GM12891 (cell line): ENCODE results near the gene AQP12A.

Experiments
- POLR2A ChIP-seq: IDR thresholded peaks from 2 replicates; pipeline ENCODE4 v1.6.1; 2011; ENCODE audit warnings: low read depth, low read length, control low read depth
- POLR2AphosphoS5 ChIP-seq: IDR thresholded peaks from 2 replicates; pipeline ENCODE4 v1.6.1; 2011; ENCODE audit warnings: low read depth, low read length, control low read depth

DNA sequence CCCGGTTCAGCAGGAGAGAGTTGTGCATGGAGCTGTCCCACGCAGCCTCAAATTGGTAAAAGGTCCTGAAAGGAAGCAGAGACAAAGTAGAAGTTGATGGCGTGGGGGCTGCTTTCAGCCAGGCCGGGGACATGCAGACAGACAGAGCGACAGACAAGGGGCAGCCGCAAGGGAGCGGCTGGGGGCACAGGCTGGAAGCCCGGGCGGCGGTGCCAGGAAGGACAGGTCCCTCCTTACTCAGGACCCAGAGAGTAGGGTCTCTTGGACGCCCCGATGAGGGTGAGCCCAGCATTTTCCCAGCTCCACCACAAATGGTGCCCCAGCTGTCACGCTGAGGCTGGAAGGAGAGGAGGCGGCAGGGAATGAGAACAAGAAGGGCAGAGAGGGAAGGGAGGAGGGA is 35.2 kb downstream of the AQP12A start:
- TF ChIP-seq POLR2A = no peak
- no peak for TF ChIP-seq POLR2AphosphoS5
